Common myeloid progenitor, CD34-positive (primary cell): ENCODE results near the gene NRG3.

ENCODE experiments used
- CTCF ChIA-PET: fragments of 350-600 bp; sonication (Branson Sonifier 250); formaldehyde crosslinking; loops from one replicate; lab custom pipeline; 2021; ENCODE audit warnings: antibody characterized with exemption; lab: Charles Lee
- POLR2A ChIA-PET: fragments of 350-600 bp; sonication (Branson Sonifier 250); formaldehyde crosslinking; loops from one replicate; lab custom pipeline; 2021; ENCODE audit warnings: antibody characterized with exemption; lab: Charles Lee
- DNase-seq, 3 donors: peaks; one replicate each; pipeline versions ENCODE4 v3.0.0 to v3.0.0-alpha.2; 2013
- H3K27ac ChIP-seq, 2 experiments: 1 replicate in 1 of 2; 2 replicates in 1 of 2; pipeline ENCODE4 v1.7.0; 2013; ENCODE audit warnings: inconsistent platforms in 2 of 2, low read length in 2 of 2, mild to moderate bottlenecking in 2 of 2, low read depth in 1 of 2, moderate library complexity in 1 of 2; ENCODE audit not compliant: severe bottlenecking in 2 of 2, insufficient read depth in 1 of 2, poor library complexity in 1 of 2
- H3K27me3 ChIP-seq, 5 experiments: replicated peaks in 2 of 5; 1 replicate in 3 of 5; 2 replicates in 2 of 5; pipeline versions ENCODE4 v1.6.1 to v1.7.0; 2013; ENCODE audit warnings: low read length in 4 of 5, mild to moderate bottlenecking in 2 of 5, moderate library complexity in 2 of 5, inconsistent platforms in 1 of 5; ENCODE audit not compliant: insufficient read depth in 5 of 5, control insufficient read depth in 4 of 5
- H3K36me3 ChIP-seq, 4 experiments: 1 replicate in 2 of 4; 2 replicates in 2 of 4; pipeline versions ENCODE4 v1.6.1 to v1.7.0; 2013; ENCODE audit warnings: low read length in 3 of 4, control low read depth in 1 of 4, mild to moderate bottlenecking in 1 of 4; ENCODE audit not compliant: control insufficient read depth in 4 of 4, insufficient read depth in 4 of 4
- H3K4me1 ChIP-seq, 4 experiments: 1 replicate in 3 of 4; 2 replicates in 1 of 4; pipeline versions ENCODE4 v1.6.1 to v1.7.1; 2013; ENCODE audit warnings: low read length in 3 of 4, mild to moderate bottlenecking in 3 of 4, control low read depth in 1 of 4, inconsistent platforms in 1 of 4, moderate library complexity in 1 of 4; ENCODE audit not compliant: control insufficient read depth in 4 of 4, insufficient read depth in 4 of 4; ENCODE audit errors: control extremely low read depth in 1 of 4
- H3K4me3 ChIP-seq, 7 experiments: 1 replicate in 4 of 7; 2 replicates in 3 of 7; pipeline versions ENCODE4 v1.5.1 to v1.7.0; 2013; ENCODE audit warnings: mild to moderate bottlenecking in 7 of 7, low read length in 6 of 7, moderate library complexity in 6 of 7, inconsistent platforms in 2 of 7, low read depth in 2 of 7, control low read depth in 1 of 7; ENCODE audit not compliant: insufficient read depth in 4 of 7, control insufficient read depth in 1 of 7; ENCODE audit errors: extremely low read depth in 1 of 7
- H3K9me3 ChIP-seq, 5 experiments: 1 replicate in 4 of 5; 2 replicates in 1 of 5; pipeline versions ENCODE4 v1.6.1 to v1.7.1; 2013; ENCODE audit warnings: low read length in 4 of 5, mild to moderate bottlenecking in 2 of 5, inconsistent platforms in 1 of 5, low read depth in 1 of 5, moderate library complexity in 1 of 5; ENCODE audit not compliant: control insufficient read depth in 4 of 5, insufficient read depth in 2 of 5; ENCODE audit errors: control extremely low read depth in 1 of 5
- WGBS: methylation state at CpG from one replicate; pipeline ENCODE4 v1.1.5; 2013; ENCODE audit not compliant: insufficient coverage; 5-methylcytosine and 5-hydroxymethylcytosine counted together

Gene NRG3

DNA sequence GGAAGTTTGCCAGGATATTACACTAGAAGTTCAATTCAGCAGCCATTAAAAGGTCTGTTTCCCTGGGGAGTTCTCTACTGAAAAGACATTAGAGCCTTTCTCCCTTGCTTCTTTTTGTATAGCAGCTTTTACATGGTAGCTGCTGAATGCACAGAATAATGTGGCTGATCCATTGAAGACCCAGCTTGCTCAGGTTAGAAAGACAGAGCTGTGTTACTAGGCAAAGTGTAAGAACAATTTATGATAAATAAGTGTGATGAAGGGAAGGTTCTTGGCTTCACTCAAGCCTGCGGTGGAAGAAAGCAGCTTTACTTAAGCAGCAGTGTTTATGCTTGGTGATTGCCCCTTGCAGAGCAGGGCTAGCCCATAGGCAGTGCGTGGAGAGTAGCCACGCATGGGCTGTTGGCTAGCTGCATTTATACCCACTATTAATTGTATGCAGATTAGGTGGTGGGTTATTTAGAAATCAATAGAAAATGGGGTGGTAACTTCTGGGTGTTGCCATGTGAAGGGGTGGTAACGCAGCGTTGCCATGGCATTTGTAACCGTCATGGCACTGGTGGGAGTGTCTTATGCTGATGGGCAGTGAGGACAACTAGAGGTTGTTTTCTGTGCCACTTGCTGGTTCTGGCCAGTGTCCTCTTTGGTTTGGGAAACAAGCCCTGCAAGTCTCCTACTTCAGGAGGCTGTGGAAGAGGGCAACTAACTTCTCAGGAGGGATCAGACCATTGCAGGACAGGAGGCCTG, 942.9 kb downstream of the NRG3 start:
- ChIA-PET CTCF (interaction anchor here (1.0 kb wide), 1 partner anchor 10 kb away, joined by 3 read pairs; no protein-coding TSS in a partner anchor), POLR2A (no interaction called here)
- 95% methylated on average over 4 of the region's 6 CpGs for WGBS
- DNase-seq, result no peak
- H3K36me3 ChIP-seq, result no peaks in the 10 kb centered on the region
- H3K4me1 ChIP-seq, result no peaks in the 10 kb centered on the region
- no peaks in the 10 kb centered on the region for H3K9me3 ChIP-seq
- H3K4me3 ChIP-seq, result no peak overlapping the region
- no peaks in the 10 kb centered on the region for H3K27me3 ChIP-seq
- no peak overlapping the region for H3K27ac ChIP-seq

DNA sequence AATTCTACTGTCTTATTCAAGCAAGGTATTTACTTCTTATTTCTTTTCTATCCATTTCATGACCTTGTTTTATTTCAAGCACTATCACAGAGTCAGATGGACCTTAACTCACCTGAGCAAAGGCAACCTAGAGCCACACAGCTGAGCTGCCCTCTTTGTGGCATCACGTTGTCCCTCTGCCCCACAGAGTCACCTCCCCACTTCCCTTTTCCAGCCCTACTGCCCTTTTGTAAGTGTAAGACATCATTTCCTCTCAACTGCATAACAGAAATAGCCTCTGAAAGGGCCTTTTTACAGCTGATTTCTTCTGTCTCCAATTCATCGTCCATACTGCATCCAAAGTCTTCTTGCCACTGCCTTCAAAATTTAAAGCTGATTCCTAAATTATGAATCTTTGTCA, 946.0 kb downstream of the NRG3 start:
- POLR2A ChIA-PET, result interaction anchor here (0.7 kb wide), 1 partner anchor 1873 kb away, joined by 4 read pairs; no protein-coding TSS in a partner anchor
- CTCF ChIA-PET, result no interaction called here
- 22% methylated on average over 1 of the region's 2 CpGs for WGBS
- no peaks in the 10 kb centered on the region for H3K27me3 ChIP-seq
- H3K9me3 ChIP-seq, result no peaks in the 10 kb centered on the region
- H3K36me3 ChIP-seq, result no peaks in the 10 kb centered on the region
- no peak overlapping the region for H3K4me3 ChIP-seq
- H3K27ac ChIP-seq, result no peak overlapping the region
- no peaks in the 10 kb centered on the region for H3K4me1 ChIP-seq
- DNase-seq, result no peak

DNA sequence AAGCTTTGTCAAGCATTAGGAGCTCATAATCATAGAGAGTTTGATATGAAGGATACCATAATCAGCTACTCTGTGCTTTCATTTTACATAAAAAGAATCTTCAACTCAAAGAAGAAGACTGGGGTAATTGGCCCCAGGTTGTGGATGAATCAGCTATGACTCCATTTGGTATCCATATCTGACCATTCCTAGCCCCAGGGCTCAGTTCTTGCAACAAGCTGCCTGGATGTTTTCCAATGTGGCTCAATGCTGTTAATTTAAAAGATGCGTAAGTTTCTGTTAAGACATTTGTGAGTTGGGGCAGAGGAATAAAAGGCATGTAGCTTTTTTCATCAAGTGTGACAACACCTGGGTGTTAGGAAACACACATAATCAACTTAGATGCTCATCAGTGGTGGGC, 951.1 kb downstream of the NRG3 start:
- CTCF ChIA-PET, result no interaction called here
- H3K27ac ChIP-seq, result no peak overlapping the region
- no CpG with 5 or more reads among the region's 1 CpG for WGBS

DNA sequence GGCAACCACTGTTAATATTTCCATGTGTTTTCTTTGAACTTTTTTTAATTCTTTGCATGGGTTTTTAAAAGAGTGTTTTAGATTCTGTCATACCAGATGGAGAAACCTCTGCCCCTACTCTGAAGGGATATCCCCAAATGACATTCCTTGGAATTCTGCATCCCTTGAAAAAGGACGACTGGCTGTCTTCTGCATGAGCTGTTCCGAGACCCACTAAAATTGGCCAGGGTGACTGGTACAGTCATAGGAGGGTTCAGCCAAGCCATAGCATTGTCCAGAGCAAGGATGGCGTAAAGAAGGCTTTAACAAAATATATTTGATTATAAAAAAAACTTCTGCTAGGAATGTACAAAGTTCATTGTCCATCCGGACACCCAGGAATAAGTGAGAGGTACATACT, 952.9 kb downstream of the NRG3 start:
- Histone ChIP-seq H3K27ac (no peak overlapping the region), H3K9me3 (no peaks in the 10 kb centered on the region), H3K4me1 (no peaks in the 10 kb centered on the region), H3K27me3 (no peaks in the 10 kb centered on the region), H3K36me3 (no peaks in the 10 kb centered on the region), H3K4me3 (no peak overlapping the region)
- no peak for DNase-seq
- POLR2A ChIA-PET, result no interaction called here
- no CpG with 5 or more reads among the region's 4 CpGs for WGBS
- CTCF ChIA-PET, result no interaction called here

More for the DNA sequence above, 951.1 kb downstream of the NRG3 start:
- DNase-seq, result no peak
- POLR2A ChIA-PET, result no interaction called here
- H3K9me3 ChIP-seq, result no peaks in the 10 kb centered on the region
- no peaks in the 10 kb centered on the region for H3K27me3 ChIP-seq
- no peaks in the 10 kb centered on the region for H3K36me3 ChIP-seq
- no peaks in the 10 kb centered on the region for H3K4me1 ChIP-seq
- no peak overlapping the region for H3K4me3 ChIP-seq

DNA sequence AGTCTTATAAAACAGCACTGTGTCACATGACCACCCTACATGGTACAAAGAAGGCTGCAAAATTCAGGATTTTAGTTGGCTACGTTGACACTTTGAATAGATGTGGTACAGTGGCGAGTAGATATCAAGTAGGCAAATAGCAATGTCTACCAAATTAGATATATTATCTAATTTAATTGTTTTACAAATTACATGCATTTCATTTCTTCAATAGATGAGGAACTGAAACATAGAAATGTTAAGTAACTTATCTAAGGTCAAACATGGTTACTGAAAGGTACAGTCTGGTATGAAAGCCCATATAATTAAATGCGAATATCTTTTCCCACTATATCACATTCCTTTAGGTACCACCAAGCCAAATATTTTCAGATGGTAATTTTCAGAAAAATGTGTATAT, 972.2 kb downstream of the NRG3 start:
- no peak for DNase-seq
- Histone ChIP-seq H3K4me3 (no peak overlapping the region), H3K36me3 (no peaks in the 10 kb centered on the region), H3K9me3 (no peaks in the 10 kb centered on the region), H3K4me1 (no peaks in the 10 kb centered on the region), H3K27me3 (no peaks in the 10 kb centered on the region), H3K27ac (no peak overlapping the region)
- ChIA-PET CTCF (no interaction called here), POLR2A (no interaction called here)
- no CpG with 5 or more reads among the region's 3 CpGs for WGBS

DNA sequence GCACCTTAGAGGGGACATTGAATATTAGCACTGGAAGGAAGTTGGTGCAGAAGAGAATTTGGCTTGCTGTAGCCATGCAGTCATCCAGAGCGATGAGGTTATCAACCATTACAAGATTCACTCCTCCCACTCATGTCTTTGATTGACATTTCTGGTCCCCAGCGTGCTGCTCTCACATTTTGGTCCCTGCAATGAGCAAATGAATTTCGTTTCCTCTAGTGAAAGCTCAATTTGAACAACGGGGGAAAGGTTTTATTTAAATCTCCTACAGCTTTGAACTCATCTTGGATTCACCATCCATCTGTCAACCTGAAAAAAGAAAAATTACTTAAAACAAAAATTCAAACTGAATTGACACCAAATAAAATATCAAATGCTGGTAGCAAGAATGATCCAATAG, 975.2 kb downstream of the NRG3 start:
- CTCF ChIA-PET, result no interaction called here

DNA sequence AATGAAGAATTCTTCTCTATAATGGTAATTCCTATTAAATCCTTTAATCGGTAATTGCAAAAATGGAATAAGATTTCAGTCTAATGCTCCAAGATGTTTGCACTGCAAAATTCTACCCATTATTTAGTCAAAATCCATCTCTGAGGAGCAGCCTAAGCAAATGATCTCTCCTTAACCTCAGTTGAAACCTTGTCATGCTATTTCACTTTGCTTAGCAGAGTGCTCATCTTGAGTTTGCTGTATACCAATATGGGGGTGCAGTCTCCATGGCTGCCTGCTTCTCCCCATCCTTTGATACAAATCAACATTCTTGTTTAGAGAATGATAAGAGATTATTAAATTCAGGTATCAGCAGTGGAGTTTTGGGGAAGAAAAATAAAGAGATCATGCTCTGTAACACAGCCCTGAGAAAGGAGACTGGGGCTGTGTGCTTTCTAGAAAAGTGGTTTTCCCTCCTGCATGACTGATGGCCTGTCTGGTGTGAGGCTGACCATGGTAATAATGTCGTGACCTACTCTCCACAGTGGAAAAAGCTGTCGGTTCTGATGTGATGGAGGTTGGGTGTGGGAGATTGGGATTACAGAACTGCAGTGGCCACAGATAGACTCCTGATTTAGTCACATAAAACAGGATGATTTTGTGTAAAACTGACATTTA, 982.1 kb downstream of the NRG3 start:
- 62% methylated on average over 3 of the region's 3 CpGs for WGBS
- no peaks in the 10 kb centered on the region for H3K9me3 ChIP-seq
- no peak overlapping the region for H3K27ac ChIP-seq
- DNase-seq, result no peak
- no peaks in the 10 kb centered on the region for H3K4me1 ChIP-seq
- ChIA-PET CTCF (no interaction called here), POLR2A (no interaction called here)
- no peak overlapping the region for H3K4me3 ChIP-seq
- H3K36me3 ChIP-seq, result no peaks in the 10 kb centered on the region
- H3K27me3 ChIP-seq, result no peaks in the 10 kb centered on the region

More for the DNA sequence above, 975.2 kb downstream of the NRG3 start:
- POLR2A ChIA-PET, result no interaction called here
- no peak overlapping the region for H3K27ac ChIP-seq
- 78% methylated on average over 3 of the region's 4 CpGs for WGBS
- no peaks in the 10 kb centered on the region for H3K36me3 ChIP-seq
- no peaks in the 10 kb centered on the region for H3K27me3 ChIP-seq
- H3K4me1 ChIP-seq, result no peaks in the 10 kb centered on the region
- no peak overlapping the region for H3K4me3 ChIP-seq
- H3K9me3 ChIP-seq, result no peaks in the 10 kb centered on the region
- DNase-seq, result no peak
